ENCODE results near the gene SDSL.

SDSL gene

DNA sequence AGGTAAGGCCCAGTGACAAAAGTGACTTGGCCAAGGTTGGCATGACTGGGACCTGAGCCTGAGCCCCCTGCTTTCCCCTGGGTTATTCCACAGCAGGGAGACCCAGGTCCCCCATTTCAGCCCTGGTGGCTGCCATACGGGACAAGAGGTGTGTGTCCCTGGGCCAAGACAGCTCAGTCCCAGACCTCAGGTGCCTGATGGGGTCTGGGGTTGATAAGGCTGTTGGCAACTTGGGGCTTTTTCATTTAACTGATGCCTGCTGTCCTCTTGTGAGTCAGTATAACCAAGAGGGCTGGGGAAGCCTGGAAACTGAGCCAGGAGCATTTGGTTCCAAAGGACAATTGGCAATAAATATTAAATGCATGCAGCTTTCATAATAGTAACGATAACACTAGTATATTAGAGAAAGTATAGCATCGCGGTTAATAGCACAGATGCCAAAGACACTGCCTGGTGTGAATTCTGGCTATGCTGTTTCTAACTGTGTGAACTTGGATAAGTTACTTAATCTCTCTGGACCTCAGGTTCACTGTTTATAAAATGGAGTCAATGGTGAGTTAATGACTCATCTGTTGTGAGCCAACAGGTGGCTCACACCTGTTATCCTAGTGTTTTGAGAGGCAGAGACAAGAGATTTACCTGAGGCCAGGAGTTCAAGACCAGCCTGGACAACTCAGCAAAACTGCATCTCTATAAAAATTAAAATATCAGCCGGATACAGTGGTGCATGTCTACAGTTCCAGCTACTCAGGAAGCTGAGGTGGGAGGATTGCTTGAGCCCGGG lies 898 bp downstream of the SDSL start:
- DNase-seq: no peak

DNA sequence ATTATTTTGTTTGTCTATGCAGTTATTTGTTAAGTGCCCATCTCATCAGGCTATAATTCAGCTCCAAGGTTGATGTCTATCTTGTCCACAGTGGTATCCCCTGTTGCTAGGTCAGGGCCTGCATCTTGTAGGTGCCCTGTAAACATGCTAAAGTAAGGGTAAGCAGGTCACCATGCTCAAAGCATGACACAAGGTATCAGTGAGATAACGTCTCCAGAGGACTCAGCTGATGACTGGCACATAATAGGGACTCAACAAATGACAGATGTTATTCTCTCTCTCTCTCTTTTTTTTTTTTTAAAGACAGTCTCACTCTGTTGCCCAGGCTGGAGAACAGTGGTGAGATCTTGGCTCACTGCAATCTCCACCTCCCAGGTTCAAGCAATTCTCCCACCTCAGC lies 2.3 kb downstream of the SDSL start:
- no peak for DNase-seq

DNA sequence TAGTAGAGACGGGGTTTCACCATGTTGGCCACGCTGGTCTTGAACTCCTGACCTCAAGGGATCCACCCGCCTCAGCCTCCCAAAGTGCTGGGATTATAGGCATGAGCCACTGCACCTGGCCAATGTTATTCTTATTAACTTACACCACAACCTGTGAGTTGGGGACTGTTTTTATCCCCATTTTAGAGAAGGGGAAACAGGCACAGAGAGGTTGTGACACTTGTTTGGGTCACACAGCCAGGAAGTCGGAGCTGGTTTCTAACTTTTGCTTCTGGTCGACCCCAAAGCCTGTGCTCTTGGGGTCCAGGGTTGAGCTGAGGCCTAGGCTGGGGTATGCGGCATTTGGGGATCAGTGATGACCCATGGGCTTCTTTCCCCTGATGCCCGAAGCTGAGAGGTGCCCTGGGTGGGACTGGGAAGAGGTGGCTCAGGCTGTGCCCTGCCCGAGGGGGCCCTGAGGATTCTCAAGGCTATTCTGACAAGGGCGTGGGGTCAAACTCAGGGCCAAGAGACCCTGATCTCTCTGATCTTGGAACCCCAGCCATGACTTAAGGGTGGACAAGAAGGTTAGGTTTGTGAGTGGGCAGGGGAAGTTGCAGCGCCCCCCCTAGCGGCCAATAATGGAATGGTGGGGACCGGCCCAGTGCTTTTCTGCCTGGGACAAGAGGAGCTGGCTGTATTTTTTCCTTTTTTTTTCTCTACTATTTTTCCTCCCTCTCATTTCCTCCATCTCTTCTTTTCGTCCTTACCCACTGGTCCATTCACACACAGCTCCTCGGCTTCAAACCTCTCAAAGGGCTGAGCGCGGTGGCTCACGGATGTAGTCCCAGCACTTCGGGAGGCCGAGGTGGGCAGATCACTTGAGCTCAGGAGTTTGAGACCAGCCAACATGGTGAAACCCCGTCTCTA lies 3.0 kb downstream of the SDSL start:
- peak; percentile 51 for DNase-seq

DNA sequence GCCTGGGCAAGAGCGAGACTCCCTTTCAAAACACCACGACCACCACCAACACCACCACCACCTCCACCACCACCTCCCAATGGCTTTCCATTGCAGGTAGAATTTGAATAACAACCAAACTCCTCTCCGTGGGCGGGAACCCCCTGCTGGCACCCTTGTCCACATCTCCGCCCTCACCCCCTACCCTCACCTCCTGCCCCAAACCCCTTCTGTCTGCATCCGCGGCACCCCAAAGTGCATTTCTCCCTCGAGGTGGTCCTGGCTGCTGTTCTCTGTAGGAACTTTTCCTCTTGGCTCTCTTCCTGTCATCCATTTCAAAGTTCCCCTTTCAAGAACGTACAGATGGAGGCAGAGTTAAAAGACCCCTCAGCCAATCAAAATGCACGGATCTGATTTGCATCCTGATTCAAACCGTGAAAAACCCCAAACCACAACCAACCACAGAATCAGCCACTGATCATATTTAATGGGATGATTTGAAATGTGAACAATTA lies 3.8 kb downstream of the SDSL start:
- no peak for DNase-seq

DNA sequence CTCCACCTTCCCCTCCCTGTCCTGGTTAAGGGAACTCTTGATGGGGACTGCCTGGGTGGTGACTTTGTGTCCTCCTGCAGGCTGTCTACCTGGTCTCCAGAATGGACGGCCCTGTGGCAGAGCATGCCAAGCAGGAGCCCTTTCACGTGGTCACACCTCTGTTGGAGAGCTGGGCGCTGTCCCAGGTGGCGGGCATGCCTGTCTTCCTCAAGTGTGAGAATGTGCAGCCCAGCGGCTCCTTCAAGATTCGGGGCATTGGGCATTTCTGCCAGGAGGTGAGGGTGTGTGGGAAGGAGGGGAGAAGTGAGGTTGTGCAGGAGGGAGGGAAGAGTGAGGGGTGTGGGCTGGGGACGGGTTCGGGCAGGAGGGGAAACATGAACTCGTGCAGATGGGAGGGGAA lies 5.7 kb downstream of the SDSL start:
- no peak for DNase-seq

DNA sequence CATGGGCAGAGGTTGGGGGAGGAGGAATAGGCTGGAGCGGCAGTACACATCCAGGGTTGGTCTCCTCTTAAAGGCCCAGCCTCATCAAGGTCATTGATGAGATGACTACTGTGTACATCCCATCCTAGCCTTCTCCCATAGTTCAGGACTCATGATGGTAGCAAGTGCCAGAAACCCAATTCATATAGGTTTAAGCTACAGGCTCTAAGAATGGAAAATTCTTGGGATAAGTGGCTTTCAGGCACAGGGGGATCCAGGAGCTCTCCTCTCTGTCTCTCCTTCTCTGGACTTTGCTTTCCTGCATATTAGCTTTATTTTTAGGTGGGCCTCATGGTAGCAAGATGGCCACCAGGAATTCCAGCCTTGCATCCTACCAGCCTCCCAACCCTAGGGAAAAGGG lies 6.3 kb downstream of the SDSL start:
- no peak for DNase-seq

DNA sequence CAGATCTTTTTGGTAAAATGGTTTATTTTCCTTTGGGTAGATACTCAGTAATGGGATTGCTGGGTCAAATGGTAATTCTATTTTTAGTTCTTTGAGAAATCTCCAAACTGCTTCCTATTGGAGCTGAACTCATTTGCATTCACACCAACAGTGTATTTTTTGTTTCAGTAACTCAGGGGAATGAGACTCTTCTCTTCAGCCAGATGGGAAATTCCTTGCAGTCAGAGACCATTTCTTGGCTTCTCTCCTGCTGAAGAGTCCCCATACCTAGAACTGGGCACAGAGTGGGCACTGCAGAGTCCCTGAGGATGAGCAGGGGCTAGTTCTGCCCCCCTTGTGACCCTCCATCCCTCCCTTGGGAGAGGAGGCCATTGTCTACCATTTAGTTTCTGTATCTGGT lies 10.8 kb downstream of the SDSL start:
- DNase-seq: no peak

DNA sequence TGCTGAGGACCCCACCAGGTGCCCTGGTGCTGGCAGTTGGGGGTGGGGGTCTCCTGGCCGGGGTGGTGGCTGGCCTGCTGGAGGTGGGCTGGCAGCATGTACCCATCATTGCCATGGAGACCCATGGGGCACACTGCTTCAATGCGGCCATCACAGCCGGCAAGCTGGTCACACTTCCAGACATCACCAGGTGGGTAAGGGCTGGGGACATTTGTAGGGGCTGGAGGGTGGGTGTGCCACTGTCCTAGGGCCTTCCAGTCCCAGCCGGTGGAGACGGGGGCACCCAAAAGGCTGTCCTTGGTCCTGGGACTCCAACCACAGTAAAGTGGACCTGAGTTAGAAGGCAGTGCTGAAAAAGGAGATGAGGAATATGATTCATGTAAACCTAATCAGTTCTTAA lies 13.2 kb downstream of the SDSL start:
- no peak for DNase-seq

DNA sequence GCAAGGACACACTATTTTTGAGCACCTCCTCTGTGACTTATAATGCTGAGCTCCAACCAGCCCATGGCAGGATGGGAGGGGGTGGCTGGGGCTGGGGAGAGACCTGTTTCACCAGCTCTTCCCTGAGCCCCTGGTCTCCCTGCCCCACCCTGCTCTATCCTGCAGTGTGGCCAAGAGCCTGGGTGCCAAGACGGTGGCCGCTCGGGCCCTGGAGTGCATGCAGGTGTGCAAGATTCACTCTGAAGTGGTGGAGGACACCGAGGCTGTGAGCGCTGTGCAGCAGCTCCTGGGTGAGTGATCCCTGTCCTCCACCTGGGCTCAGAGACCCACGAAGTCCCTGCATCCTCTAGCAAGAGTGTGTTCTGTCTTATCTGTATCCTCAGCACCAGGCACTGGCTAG lies 14.4 kb downstream of the SDSL start:
- DNase-seq: no peak

DNA sequence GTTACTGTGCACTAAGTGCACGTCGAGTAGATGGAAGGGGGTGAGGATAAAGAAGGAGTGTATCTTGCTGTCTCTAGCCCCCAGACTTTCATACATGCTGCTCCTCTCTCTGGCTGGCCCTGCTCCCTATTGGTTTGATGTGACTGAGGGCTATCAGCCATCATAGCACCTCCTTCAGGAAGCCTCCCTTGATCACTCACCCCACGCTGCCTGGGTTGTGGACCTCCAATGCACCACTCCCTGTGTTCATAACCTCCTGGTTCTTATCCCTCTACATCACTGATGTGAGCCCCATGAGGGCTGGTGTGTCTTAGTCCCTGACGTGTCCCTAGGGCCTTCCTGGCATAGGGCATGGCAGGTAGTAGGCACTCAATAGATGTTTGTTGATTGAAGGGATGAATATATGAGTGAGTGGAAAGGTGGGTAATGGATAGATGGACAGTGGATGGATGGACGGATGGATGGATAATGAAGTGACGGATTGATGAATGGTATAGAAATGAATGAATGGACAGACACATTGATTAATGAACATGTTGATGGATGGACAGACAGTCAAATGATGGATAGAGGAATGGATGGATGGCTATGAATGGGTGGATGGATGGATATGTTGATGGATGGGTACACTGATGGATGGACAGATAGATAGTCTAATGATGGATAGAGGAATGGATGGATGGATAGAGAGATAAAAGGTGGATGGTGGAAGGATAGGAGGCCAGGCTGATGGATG lies 15.0 kb downstream of the SDSL start:
- no peak for DNase-seq

DNA sequence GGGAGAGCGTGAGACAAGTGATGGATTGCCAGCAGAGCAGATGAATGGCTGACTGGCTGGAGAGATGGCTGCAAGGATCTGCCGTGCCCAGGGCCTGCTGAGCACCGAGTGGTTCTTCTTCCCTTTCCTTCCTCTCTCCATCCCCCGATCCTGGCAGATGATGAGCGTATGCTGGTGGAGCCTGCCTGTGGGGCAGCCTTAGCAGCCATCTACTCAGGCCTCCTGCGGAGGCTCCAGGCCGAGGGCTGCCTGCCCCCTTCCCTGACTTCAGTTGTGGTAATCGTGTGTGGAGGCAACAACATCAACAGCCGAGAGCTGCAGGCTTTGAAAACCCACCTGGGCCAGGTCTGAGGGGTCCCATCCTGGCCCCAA lies 15.5 kb downstream of the SDSL start:
- DNase-seq: no peak

DNA sequence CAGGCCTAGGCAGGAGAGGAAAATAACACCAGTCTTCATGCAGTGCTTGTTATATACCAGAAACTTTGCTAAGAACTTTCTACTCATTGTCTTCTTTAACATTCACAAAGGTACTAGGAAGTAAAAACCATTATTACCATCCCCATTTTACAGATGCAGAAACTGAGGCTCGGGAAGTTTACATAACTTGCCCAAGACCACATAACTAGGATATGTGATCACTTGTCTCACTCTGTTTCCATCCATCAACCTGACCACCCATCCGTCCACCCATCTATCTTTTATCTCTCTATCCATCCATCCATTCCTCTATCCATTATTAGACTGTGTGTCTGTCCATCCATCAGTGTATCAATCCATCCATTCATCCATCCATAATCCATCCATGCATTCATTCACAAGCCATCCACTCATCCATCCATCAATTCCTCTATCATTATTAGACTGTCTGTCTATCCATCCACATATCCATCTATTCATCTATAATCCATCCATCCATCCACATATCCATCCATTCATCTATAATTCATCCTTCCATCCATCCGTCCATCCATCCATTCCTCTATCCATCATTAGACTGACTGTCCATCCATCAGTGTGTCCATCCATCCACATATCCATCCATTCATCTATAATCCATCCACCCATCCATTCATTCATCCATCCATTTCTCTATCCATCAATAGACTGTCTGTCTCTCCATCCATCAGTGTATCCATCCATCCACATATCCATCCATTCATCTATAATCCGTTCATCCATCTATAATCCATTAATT lies 16.5 kb downstream of the SDSL start:
- no peak for DNase-seq

DNA sequence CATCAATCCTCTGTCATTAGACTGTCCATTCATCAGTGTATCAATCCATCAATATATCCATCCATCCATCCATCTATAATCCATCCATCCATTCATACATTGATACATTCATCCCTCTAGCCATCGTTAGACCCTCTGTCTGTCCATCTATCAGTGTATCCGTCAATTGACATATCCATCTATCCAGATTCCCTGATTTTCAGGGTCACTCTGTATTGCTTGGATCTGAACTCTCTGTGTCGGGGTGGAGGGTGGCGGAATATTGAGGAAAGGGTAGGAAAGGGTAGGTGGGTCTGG lies 17.1 kb downstream of the SDSL start:
- DNase-seq: no peak

DNA sequence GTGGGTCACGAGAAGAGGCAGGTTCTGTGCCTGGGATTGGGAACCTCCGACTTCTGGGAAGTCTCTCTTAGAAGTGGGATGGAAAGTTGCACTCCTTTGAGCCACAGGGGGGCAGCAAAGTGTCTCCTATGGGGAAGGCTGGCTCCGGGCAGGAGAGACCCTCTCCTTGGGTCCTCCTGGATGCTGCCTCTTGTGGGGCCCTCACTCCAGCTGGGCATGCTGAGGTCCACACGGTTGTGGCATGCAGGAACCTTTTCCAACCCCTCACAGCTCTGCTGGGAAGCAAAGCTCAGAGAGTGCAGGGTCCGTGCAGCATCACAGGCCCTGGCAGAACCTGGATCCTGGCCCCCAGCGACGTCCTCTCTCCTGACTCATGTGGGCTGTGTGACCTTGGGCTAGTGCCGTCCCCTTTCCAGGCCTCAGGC lies 17.4 kb downstream of the SDSL start:
- no peak for DNase-seq

DNA sequence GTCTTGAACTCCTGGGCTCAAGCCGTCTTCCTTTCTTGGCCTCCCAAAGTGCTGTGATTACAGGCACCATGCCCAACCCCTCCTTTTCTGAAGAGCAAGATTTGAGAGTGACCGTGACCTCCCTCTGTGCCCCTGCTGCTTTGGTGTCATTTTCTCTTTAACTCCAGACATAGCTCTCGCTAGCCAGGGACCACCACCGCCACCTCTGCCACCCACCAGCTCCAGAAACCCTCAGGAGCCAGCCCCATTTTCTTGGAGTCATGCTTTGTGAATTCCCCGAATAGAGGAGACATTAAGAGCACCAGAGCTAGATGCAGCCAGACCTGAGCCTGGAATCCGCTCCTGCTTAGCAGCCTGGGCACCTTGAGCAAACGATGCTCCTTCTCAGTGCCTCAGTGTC lies 18.2 kb downstream of the SDSL start:
- DNase-seq: no peak

DNA sequence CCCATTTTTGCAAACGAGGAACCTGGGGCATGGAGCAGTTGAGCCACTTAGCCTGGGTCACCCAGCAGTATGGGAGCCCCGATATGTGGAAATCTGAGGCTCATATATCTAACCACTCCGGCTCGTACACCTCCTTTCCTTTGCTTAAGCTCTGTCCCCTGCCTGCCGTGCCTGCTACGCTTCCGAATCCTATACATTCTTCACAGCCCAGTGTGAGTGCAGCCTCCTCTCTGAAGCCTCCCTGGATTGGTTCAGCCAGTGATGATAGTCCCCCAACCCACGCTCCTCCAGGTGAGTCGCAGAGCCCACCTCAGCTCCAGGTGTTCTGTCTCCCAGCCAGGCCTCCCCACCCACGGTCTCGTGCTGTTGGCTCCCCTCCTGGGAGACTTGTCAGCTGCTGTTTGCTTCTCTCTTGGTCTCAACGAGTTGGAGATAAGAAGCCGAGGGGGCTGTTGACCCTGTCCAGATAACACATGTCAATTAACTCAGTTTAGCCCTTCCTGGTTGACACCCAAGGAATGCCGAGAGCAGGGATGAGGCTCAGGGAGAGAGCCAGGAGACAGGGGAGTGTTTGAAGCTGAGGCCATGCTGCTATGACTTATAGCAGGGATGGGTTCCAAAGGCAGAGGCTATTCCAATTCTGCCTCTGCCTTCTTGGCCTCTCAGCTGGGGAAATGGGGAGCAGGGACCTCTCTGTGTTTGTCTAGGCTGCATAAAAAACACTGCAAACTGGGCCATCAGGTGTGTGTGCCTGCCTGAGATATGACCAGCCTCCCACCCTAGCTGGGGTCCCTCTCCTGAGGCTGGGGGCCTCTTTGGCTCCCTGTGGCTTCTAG lies 19.0 kb downstream of the SDSL start:
- DNase-seq: no peak

DNA sequence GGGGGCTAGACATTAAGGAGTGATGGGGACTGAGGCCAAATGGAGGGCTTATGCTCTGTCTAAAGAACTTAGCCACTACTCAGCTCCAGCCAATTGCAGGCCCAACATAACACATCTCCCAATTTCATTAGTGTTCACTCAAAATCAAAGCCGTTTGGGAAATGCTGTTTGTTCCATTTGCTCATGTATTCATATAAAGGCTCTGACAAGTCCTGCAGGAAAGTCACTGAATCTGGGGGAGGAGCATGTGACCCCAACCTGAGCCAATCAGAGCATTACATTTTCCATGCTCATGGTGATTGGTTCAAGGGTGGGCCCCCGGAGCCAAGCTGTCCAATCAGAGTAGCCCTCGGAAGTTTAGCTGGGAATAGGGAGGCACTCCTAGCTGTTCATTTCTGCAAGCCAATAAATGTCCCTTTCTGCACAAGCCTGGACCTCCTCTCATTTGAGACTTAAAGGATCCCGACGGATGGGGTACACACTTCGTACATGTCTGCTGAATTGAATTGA lies 20.9 kb downstream of the SDSL start:
- no peak for DNase-seq

DNA sequence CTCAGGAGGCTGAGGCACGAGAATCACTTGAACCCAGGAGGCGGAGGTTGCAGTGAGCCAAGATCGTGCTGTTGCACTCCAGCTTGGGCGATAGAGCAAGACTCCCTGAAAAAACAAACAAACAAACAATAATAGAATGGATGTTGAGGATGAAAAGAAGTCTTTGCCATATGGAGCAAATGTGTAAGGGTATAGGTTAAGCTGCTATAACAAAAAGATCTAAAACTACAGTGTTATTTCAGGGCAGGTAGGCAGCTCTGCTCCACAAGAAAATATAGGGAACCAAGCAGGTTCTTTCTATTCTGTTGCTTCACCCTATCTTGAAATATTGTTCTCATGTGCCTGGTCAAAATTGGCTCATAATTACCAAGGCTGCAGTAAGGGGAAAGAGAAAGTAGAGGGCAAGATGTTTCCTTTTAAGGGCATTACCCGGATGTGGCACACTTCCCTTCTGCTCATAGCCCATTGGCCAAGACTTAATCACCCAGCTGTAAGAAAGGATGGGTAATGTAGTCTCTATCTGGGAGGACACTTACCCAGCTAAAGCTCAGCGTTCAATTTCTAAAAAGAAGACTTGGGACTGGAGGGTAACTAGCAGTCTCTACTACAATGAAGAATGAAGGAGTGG lies 23.5 kb downstream of the SDSL start:
- DNase-seq: no peak

DNA sequence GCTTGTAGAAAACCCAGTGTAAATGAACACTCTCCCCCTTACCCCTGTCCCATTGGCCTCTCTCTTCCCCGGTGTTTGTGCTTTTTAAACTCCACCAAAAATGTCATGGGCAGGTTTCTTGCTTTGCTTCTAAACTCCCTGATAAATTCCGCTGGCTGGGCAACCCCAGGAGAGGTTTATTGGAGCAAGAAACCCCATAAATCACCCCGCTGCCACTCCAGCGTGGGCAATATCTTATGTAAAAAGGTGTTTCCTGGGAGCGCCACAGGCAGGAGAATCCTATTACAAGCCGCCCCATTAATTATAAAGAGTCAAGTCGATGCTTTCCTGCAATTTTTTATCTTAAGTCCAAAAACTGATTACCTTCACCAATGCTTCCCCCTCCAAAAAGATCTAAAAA lies 26.7 kb downstream of the SDSL start:
- DNase-seq: no peak

DNA sequence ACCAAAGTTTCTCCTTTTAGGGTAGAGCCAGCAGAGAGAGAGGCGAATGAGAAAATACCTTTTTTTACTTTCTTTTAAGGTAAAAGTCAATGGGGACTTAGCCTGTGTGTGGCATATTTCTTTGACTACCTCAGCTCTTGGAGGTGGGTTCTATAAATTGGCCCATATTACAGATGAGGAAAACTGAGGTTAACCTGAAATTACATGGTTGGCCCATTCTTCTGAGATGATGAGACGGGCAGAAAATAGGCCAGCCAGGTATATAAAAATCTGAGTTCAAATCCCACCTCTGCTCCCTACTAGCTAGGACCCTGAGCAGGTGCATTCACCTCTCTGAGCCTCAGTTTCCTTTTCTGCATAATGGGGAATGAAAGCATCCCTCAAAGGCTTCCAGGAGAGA lies 27.1 kb downstream of the SDSL start:
- DNase-seq: no peak

DNA sequence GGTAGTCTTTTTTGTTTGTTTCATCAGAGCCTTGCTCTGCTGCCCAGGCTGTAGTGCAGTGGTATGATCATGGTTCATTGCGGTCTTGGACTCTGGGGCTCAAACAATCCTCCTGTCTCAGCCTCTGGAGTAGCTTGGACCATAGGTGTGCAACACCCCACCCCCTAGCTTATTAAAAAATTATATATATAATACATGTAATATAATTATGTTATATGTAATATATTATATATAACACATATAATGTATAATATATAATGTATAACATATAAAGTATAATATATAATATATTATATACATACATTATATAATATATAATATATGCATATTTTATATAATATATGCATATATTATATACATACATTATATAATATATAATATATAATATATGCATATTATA lies 27.7 kb downstream of the SDSL start:
- DNase-seq: no peak

Data from stimulated activated CD4-positive, alpha-beta T cell treated with anti-CD3 and anti-CD28 coated beads, Interleukin-12 subunit alpha, Interleukin-12 subunit beta, amount 100 ng/mL, for 4 hours (primary cell).